Measurements from ENCODE around the gene SFTPD.
"Not testable (repeated sequence)": the region's sequence is repeated elsewhere in the genome, so short reads cannot be mapped to it uniquely, and the experiment has no call there.

SFTPD gene

DNA sequence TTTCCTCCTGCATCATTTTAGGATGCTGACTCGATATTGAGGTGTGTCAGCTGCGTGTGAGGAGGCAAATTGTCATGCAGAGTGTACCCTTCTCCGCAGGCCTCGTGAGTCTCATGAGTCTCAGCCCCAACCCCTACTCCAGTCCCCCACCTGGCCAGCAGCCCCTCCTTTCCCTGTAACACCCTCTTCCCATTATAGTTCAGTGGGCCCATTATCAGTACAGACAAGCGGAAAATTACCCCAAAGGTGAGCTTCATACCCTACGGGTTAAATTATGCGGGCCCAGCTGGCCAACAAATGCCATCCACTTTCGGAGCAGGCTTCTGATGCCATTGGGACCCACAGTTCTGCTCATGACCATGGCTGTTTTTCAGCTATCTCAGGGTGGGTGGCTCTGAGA is 25.2 kb downstream of the SFTPD start:
- DNase-seq: no peak

DNA sequence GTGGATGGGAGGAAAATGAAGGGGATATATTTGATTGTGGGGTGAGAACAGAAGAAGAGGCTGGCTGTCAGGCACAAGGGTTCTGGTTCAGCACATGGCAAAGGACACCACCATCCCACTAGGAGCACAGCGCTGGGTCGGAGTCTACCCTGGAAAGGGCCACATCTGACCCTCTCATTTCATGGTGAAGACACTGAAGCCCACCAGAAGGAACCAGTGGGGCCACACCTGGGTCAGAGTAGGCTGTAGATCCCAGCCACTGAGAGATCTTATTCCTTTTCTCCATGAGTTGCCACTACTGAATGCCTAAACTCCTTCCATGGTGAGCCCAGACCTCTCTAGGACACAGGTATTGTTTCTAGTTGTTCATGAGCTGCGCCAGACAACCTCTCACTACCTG is 25.8 kb downstream of the SFTPD start:
- DNase-seq: no peak

- not testable (repeated sequence) for DNase-seq
These were observed 26.9 kb downstream of the SFTPD start for GRCh38 chr10:79922011-79922412.

GRCh38 chr10:79915838-79916237 is 33.1 kb downstream of the SFTPD start:
- DNase-seq: not testable (repeated sequence)

DNA sequence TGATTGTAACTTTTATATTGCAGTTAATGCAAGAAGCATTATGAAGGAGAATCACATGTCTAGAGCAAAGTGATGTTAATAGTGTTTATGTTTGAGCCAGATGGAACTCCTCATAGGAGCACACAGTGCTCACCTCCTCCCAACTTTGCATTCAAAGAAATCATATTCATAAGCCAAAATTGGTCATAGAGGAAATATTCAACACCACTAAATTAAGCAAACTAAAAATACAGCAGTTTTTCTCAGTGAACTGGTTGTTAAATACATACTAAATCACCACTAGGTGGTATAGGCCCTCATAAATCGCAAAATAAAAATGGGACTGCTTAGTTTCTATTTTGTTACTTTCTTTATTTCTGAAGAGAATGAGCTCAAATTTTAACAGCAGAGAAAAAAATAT is 34.4 kb downstream of the SFTPD start:
- not testable (repeated sequence) for DNase-seq

DNA sequence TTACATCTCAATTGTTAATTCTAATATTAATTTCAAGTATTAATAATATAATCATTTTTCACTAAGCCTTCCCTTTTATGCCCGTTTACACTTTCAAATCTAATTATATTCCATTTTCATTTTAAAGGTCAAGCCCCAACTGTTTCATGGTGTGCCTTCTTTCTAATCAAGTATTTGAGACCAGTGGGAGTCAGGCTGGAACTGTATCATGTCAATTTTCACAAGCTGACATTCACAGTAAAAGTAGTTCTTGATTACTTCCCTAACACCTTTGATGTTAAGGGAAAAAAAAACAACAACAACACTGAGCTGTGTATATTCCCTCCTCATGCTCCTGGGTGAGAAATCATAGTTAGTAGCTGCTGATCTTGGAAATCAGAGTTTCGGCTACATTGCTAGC is 38.1 kb downstream of the SFTPD start:
- DNase-seq: no peak

- no peak for DNase-seq
These were observed 38.6 kb downstream of the SFTPD start for GRCh38 chr10:79910344-79910743.

GRCh38 chr10:79905322-79906314 is 43.3 kb downstream of the SFTPD start:
- DNase-seq: no peak

DNA sequence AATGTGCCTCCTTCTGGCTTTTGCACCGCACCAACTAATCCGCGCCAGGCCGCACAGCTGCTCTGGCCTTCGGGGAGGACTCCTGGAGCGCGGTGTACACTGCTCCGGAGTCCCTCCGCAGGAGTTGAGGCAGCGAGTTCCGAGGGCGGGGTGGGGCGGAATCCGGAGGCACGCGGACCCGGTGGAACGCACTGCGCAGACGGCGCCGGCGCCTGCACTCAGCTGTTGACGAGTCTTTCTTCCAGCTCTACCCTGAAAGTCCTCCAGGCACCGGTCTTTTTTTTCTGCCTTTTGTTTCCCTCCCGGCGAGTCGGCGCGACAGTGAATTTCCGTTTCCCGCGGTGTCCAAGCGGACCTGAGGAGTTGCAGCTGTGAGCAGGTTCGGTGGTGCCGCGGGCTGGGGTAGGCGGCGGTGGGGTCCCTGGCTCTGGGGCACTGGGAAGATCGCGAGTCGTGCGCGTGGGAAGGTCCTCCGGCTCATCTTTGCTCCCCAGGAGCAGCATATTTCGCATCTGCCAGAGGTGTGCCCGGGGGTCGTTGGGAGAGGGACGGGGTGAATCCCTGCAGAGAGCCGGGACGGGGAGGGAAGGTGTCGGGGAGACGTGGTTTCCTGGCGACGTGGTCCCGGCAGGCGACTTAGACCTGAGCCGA is 44.1 kb downstream of the SFTPD start:
- DNase-seq: peak; percentile 25

- not testable (repeated sequence) for DNase-seq
These were observed 47.3 kb downstream of the SFTPD start for GRCh38 chr10:79901571-79901970.

DNA sequence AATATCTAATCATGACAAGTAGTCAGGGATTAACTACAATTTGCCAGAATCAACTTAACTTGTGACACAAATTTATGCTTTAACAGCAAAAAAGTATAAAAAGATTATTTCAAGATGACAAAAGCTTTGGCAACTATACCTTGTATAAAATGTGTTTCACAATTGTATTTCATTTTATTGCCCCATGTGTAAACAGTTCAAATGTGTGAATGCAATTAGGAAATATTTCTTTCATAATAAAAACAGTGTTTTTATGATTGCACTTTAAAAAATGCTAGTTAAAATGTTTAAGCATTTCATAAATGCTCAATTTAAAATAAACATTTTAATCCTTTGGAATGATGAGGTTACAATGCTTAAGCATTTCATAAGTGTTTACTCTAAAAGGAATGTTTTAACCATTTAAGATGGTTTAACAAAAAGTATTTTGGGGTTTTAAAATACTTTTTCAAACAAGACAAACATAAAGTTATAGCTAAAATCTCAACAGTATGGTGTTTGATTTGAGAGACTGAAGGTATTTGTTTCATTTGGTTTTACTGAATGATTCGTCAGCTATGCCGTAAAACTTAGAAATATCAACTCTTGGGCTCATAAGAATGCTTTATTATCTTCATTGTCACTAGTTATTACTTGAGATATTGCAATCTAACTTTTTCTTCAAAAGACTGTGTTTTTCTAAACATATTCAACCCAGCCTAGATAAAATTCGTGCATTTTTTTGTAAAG is 50.1 kb downstream of the SFTPD start:
- DNase-seq: no peak

DNA sequence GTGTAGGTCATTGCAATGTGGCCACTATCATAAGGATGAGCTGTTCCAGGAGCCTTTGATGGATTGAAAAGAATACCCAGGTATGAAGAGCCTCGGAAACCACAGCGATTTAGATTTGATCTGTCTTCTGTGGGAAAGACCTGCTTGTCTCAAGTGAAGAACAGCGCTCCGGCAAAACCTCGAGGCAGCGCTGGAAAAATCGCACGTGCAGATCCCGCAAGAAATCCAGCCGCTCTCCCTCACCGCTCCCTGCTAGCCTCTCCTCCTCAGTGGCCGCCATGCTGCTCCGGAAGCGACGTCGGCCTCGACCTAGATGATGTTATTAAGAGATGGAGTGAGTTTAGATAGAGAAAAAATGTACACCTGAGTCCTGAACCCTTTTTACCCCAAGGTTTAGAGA is 56.0 kb downstream of the SFTPD start:
- DNase-seq: not testable (repeated sequence)

DNA sequence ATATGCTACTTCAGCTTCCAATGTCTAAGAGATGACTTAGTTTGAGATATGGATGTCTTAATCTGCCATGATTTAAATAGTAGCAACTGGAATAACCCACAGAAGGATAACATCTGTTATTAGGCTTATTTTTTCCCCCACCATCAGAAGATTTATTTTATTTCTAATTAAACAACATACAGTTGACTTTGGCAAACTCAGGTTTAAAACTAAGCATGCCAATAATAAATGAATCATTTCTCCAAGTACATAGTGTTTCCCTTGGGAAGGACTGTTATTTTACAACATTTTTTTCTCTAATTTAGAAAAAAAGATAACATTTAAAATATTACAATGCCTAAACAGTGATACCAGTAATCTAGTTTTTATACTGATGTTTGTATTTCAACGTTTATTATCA is 58.4 kb downstream of the SFTPD start:
- DNase-seq: no peak

GRCh38 chr10:79888984-79889383 is 59.9 kb downstream of the SFTPD start:
- not testable (repeated sequence) for DNase-seq

All from NCI-H1436 (cell line).